CD4-positive, CD25-positive, alpha-beta regulatory T cell (primary cell): ENCODE measurements around the gene ACOX3. TPM values are rescaled to one million over a fixed set of nuclear protein-coding genes. Genes with fewer than 3 reads are reported as not detected.

ENCODE experiments used
- ATAC-seq, 2 donors: fragments of 150-1000 bp; cut with Tn5 transposase; one replicate each; pipeline ENCODE4 v1.10.0; 2021; ENCODE audit warnings: low read depth in 2 of 2, moderate number of reproducible peaks in 2 of 2, moderate library complexity in 1 of 2
- DNase-seq, 3 donors: peaks; one replicate each; pipeline versions ENCODE4 v3.0.0 to v3.0.0-alpha.2; 2012 to 2022; ENCODE audit warnings: mixed read lengths in 1 of 3
- H3K27ac ChIP-seq: one replicate; pipeline ENCODE4 v1.7.0; 2013; ENCODE audit warnings: mild to moderate bottlenecking, low read length; ENCODE audit not compliant: insufficient read depth, poor library complexity, severe bottlenecking
- H3K27me3 ChIP-seq: one replicate; pipeline ENCODE4 v1.7.0; 2013; ENCODE audit warnings: low read length; ENCODE audit not compliant: control insufficient read depth, insufficient read depth
- H3K36me3 ChIP-seq: one replicate; pipeline ENCODE4 v1.7.0; 2013; ENCODE audit warnings: mild to moderate bottlenecking, low read length, moderate library complexity; ENCODE audit not compliant: control insufficient read depth, insufficient read depth
- H3K4me1 ChIP-seq: 2 replicates; pipeline ENCODE4 v1.7.0; 2013; ENCODE audit warnings: mild to moderate bottlenecking, low read length; ENCODE audit not compliant: insufficient read depth, control insufficient read depth, poor library complexity, severe bottlenecking
- H3K4me3 ChIP-seq: one replicate; pipeline ENCODE4 v1.7.0; 2013; ENCODE audit warnings: low read depth, mild to moderate bottlenecking, low read length, moderate library complexity
- H3K9me3 ChIP-seq, 2 experiments: 1 replicate in 1 of 2; 2 replicates in 1 of 2; pipeline ENCODE4 v1.7.0; 2013; ENCODE audit warnings: low read length in 2 of 2, mild to moderate bottlenecking in 1 of 2, moderate library complexity in 1 of 2; ENCODE audit not compliant: control insufficient read depth in 2 of 2
- H3K27ac Mint-ChIP-seq, 3 donors: one replicate each; pipeline ENCODE4 v1.8.0; 2020 to 2022; ENCODE audit warnings: mild to moderate bottlenecking in 3 of 3, mixed read lengths in 3 of 3, moderate library complexity in 2 of 3
- H3K27me3 Mint-ChIP-seq: one replicate; pipeline ENCODE4 v1.8.0; 2022; ENCODE audit warnings: mild to moderate bottlenecking, mixed read lengths
- H3K36me3 Mint-ChIP-seq: one replicate; pipeline ENCODE4 v1.8.0; 2020; ENCODE audit warnings: mixed read lengths
- H3K4me1 Mint-ChIP-seq, 4 donors: one replicate each; pipeline ENCODE4 v1.8.0; 2020 to 2022; ENCODE audit warnings: mixed read lengths in 4 of 4, mild to moderate bottlenecking in 1 of 4
- H3K4me3 Mint-ChIP-seq, 4 donors: one replicate each; pipeline ENCODE4 v1.8.0; 2020 to 2022; ENCODE audit warnings: mild to moderate bottlenecking in 4 of 4, mixed read lengths in 4 of 4, moderate library complexity in 3 of 4
- H3K9me3 Mint-ChIP-seq, 7 donors: one replicate each; pipeline ENCODE4 v1.8.0; 2020 to 2022; ENCODE audit warnings: mixed read lengths in 7 of 7, mild to moderate bottlenecking in 3 of 7, moderate library complexity in 2 of 7
- polyA plus RNA-seq, 4 donors: library from polyadenylated mRNA; unstranded; fragments of 300-500 nt; fragmentation: Illumina TruSeq; gene quantifications; one replicate each; pipeline ENCODE4 v1.2.3, GENCODE V29; 2021
- total RNA-seq: library from RNA; stranded (reverse); gene quantifications from one replicate; pipeline ENCODE4 v1.2.3, GENCODE V29; 2022

ACOX3 gene
- total and polyA plus RNA-seq, 5 donors from 2014 or later: 13.0 to 22.0 (median 14.2) TPM

GRCh38 chr4:8364848-8365350 is 75.6 kb downstream of the ACOX3 start:
- ATAC-seq: no peak
- Histone ChIP-seq H3K4me1 (no peaks in the 10 kb centered on the region), H3K9me3 (peaks cover 7 to 10% of the 10 kb centered on the region in 2 experiments), H3K4me3 (no peak overlapping the region), H3K36me3 (no peaks in the 10 kb centered on the region), H3K27me3 (no peaks in the 10 kb centered on the region), H3K27ac (no peak overlapping the region)
- Mint-ChIP-seq H3K4me3 (no peak overlapping the region), H3K27me3 (no peaks in the 10 kb centered on the region), H3K36me3 (peaks cover 19% of the 10 kb centered on the region), H3K4me1 (peaks cover 0 to 2% (median 0%) of the 10 kb centered on the region in 4 donors), H3K27ac (no peak overlapping the region), H3K9me3 (peaks cover 0 to 5% (median 2%) of the 10 kb centered on the region in 7 donors)
- no peak for DNase-seq

DNA sequence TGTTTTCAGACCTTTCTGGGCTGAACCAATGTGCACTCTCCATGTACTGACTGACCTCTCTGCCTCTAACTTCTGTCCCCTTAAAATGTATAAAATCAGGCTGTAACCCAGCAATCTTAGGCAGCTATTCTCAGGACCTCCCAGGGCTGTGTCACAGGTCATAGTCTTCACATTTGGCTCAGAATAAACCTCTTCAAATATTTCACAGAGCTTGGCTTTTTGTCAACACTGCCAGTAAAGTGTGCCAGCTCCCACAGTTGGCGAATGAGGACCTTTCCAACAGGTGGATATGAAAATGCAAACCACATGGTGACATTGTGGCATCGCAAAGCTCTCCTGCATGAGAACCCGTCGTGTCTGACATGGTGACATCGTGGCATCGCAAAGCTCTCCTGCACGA is 76.4 kb downstream of the ACOX3 start:
- Mint-ChIP-seq H3K4me3 (no peak overlapping the region), H3K9me3 (peaks cover 0 to 5% (median 2%) of the 10 kb centered on the region in 7 donors), H3K4me1 (peaks cover 0 to 2% (median 0%) of the 10 kb centered on the region in 4 donors), H3K36me3 (peaks cover 19% of the 10 kb centered on the region), H3K27me3 (no peaks in the 10 kb centered on the region), H3K27ac (no peak overlapping the region)
- Histone ChIP-seq H3K36me3 (no peaks in the 10 kb centered on the region), H3K27me3 (no peaks in the 10 kb centered on the region), H3K27ac (no peak overlapping the region), H3K4me1 (no peaks in the 10 kb centered on the region), H3K9me3 (peaks cover 7 to 10% of the 10 kb centered on the region in 2 experiments), H3K4me3 (no peak overlapping the region)
- DNase-seq (no peak), ATAC-seq (no peak)

GRCh38 chr4:8362483-8362882 is 78.0 kb downstream of the ACOX3 start:
- H3K27ac Mint-ChIP-seq: no peak overlapping the region
- no peak overlapping the region for H3K4me3 Mint-ChIP-seq
- Histone ChIP-seq H3K27ac (no peak overlapping the region), H3K9me3 (peaks cover 7 to 10% of the 10 kb centered on the region in 2 experiments), H3K4me1 (no peaks in the 10 kb centered on the region), H3K4me3 (no peak overlapping the region), H3K27me3 (no peaks in the 10 kb centered on the region), H3K36me3 (no peaks in the 10 kb centered on the region)
- DNase-seq: no peak
- no peaks in the 10 kb centered on the region for H3K27me3 Mint-ChIP-seq
- H3K4me1 Mint-ChIP-seq: peaks cover 0 to 2% (median 0%) of the 10 kb centered on the region in 4 donors
- H3K36me3 Mint-ChIP-seq: peaks cover 19% of the 10 kb centered on the region
- peaks cover 0 to 5% (median 2%) of the 10 kb centered on the region in 7 donors for H3K9me3 Mint-ChIP-seq
- ATAC-seq: no peak

- Mint-ChIP-seq H3K36me3 (peaks cover 8% of the 10 kb centered on the region), H3K4me3 (no peak overlapping the region), H3K9me3 (peaks cover 0 to 5% (median 2%) of the 10 kb centered on the region in 7 donors), H3K27ac (no peak overlapping the region), H3K27me3 (peaks cover 4% of the 10 kb centered on the region), H3K4me1 (no peaks in the 10 kb centered on the region)
- ATAC-seq: no peak
- Histone ChIP-seq H3K36me3 (no peaks in the 10 kb centered on the region), H3K9me3 (peaks cover 7 to 10% of the 10 kb centered on the region in 2 experiments), H3K27me3 (no peaks in the 10 kb centered on the region), H3K4me3 (no peak overlapping the region), H3K4me1 (no peaks in the 10 kb centered on the region), H3K27ac (no peak overlapping the region)
- DNase-seq: no peak
Observed at GRCh38 chr4:8359193-8359592, 81.3 kb downstream of the ACOX3 start.

GRCh38 chr4:8356856-8357255 is 83.7 kb downstream of the ACOX3 start:
- Histone ChIP-seq H3K27ac (no peak overlapping the region), H3K27me3 (no peaks in the 10 kb centered on the region), H3K4me3 (no peak overlapping the region), H3K4me1 (no peaks in the 10 kb centered on the region), H3K36me3 (no peaks in the 10 kb centered on the region), H3K9me3 (peaks cover 0 to 4% of the 10 kb centered on the region in 2 experiments)
- Mint-ChIP-seq H3K27me3 (peaks cover 7% of the 10 kb centered on the region), H3K4me3 (no peak overlapping the region), H3K27ac (no peak overlapping the region), H3K9me3 (no peaks in the 10 kb centered on the region), H3K4me1 (no peaks in the 10 kb centered on the region), H3K36me3 (no peaks in the 10 kb centered on the region)
- no peak for ATAC-seq
- no peak for DNase-seq

DNA sequence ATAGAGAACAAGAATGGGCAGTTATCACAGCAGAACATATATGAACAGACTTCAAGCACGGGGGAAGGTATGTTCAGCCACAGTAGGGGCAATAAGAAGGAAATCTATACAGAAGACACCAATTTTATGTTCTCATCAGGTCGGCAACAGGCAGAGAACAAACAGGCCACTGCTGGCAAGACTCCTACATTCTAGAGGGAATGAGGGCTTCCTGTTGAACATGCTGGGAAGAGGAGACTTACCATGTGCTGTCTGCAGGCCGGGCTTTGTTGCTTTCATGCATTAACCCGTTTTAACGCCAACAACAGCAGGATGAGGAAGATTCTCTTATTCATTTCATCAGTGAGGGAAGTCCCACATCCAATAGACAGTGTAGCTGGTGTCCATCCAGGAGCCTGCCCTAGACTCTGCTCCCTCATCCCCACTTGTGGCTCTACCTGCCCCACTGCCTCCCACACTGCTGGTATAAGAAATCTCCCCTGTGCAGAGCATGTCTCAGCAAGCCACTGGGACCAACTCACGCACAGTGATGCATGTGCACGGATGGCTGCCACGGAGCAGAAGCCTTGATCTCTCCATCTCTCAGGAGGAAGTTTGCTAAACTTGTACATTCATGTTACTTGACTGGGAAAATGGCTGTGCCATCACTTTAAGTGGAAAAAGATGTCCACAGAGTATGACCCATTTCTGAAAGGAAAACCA is 84.5 kb downstream of the ACOX3 start:
- H3K4me1 Mint-ChIP-seq: no peaks in the 10 kb centered on the region
- no peak overlapping the region for H3K27ac Mint-ChIP-seq
- peaks cover 10% of the 10 kb centered on the region for H3K27me3 Mint-ChIP-seq
- Histone ChIP-seq H3K27ac (no peak overlapping the region), H3K36me3 (no peaks in the 10 kb centered on the region), H3K4me3 (no peak overlapping the region), H3K9me3 (no peaks in the 10 kb centered on the region), H3K4me1 (no peaks in the 10 kb centered on the region), H3K27me3 (no peaks in the 10 kb centered on the region)
- H3K36me3 Mint-ChIP-seq: no peaks in the 10 kb centered on the region
- ATAC-seq (no peak), DNase-seq (no peak)
- H3K9me3 Mint-ChIP-seq: no peaks in the 10 kb centered on the region
- no peak overlapping the region for H3K4me3 Mint-ChIP-seq

DNA sequence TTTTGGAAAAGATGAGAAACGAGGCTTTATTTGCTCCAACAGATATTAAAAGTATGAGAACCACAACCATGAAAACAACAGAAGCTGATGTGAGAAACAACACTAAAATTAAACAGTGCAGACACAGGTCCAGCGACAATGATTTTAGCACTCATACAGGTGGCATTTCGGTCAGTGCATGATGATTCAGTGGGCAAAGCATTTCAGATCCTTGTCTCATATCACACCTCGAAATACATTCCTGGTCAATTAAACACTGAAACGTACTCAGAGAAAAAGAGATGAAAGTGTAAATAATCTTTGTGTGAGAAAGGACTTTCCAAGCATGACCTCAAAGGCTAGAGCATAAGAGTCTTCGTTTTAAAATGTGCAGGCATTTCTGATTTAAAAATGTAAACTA is 85.2 kb downstream of the ACOX3 start:
- no peak overlapping the region for H3K4me3 Mint-ChIP-seq
- Histone ChIP-seq H3K36me3 (no peaks in the 10 kb centered on the region), H3K4me1 (no peaks in the 10 kb centered on the region), H3K4me3 (no peak overlapping the region), H3K27ac (no peak overlapping the region), H3K27me3 (no peaks in the 10 kb centered on the region), H3K9me3 (no peaks in the 10 kb centered on the region)
- H3K4me1 Mint-ChIP-seq: no peaks in the 10 kb centered on the region
- peaks cover 10% of the 10 kb centered on the region for H3K27me3 Mint-ChIP-seq
- H3K9me3 Mint-ChIP-seq: no peaks in the 10 kb centered on the region
- no peak for DNase-seq
- H3K27ac Mint-ChIP-seq: no peak overlapping the region
- no peaks in the 10 kb centered on the region for H3K36me3 Mint-ChIP-seq
- ATAC-seq: no peak

DNA sequence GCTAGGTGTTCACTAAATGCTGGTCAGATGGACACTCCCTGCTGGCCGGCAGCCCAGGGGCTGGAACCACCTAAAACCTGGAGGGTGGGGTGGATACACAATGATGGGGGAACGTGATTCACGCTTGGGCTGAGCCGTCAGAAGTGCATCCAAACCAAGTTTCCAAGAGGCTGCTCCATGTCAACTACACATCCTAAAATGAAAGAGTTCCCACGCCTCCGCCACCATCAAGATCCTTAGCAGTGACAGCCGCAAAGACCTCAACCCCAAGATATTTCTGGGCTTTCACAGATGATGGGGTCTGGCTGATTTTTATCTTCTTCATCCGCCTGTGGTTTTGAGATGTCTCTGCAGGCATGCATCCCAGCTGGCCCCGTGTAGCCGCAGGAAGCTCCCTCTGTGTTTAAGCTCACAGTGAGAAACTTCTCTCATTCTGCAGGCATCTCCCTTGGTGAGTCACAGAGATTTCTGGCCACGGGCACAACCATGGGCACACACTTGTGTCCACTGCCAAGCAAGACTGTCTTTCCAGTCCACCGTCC is 86.5 kb downstream of the ACOX3 start:
- no peaks in the 10 kb centered on the region for H3K36me3 ChIP-seq
- peaks cover 10% of the 10 kb centered on the region for H3K27me3 Mint-ChIP-seq
- no peaks in the 10 kb centered on the region for H3K4me1 Mint-ChIP-seq
- no peaks in the 10 kb centered on the region for H3K9me3 Mint-ChIP-seq
- H3K27ac ChIP-seq: no peak overlapping the region
- no peak overlapping the region for H3K4me3 ChIP-seq
- no peak for ATAC-seq
- DNase-seq: no peak
- H3K9me3 ChIP-seq: no peaks in the 10 kb centered on the region
- H3K4me3 Mint-ChIP-seq: no peak overlapping the region
- H3K36me3 Mint-ChIP-seq: no peaks in the 10 kb centered on the region
- no peaks in the 10 kb centered on the region for H3K27me3 ChIP-seq
- H3K27ac Mint-ChIP-seq: no peak overlapping the region
- no peaks in the 10 kb centered on the region for H3K4me1 ChIP-seq
